ENCODE results near the gene KRT82. TPM values are rescaled to one million over a fixed set of nuclear protein-coding genes. Genes with fewer than 3 reads are reported as not detected.

Gene KRT82
- total and polyA plus RNA-seq, 12 donors = not detected

DNA sequence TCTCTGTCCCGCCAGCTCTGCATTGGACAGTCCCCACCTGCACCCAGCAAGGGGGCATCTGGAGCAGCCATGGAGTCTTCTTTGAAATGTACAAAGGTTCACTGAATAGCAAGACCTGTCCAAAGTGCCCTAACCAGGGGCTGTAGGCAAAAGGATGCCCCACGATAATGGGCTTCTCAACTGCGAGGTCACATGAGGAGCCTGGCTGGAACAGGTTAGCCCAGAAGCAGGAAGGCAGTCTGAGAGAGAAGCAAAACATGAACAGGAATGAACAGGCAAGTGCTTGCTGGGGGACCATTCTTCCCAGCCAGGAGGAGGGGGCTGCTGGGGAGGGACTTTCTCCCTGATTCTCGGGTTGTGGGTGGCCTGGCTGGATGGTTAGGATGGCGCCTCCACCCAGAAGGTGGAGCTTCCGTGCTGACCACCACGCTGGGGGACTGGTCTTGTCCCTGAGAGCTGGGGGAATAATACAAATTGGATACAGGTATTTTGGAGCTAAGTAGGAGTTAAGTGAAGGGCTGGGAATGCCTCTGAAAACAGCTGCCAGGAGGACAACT, 46.0 kb downstream of the KRT82 start:
- WGBS, 4 donors = 76 to 92% (median 86%) methylated on average over 6 to 7 of the region's 7 CpGs
- no peaks in the 10 kb centered on the region for H3K9me3 ChIP-seq (replicated peaks in 1 of 3)
- no peak for DNase-seq
- intact Hi-C loops (cut with DNase I) = no loop called here
- no peaks in the 10 kb centered on the region for H3K27me3 ChIP-seq
- no peak overlapping the region for H3K4me3 ChIP-seq
- TF ChIP-seq POLR2A (IDR thresholded peaks at IDR 0.05) = no peak
- TF ChIP-seq, protein P1, sequence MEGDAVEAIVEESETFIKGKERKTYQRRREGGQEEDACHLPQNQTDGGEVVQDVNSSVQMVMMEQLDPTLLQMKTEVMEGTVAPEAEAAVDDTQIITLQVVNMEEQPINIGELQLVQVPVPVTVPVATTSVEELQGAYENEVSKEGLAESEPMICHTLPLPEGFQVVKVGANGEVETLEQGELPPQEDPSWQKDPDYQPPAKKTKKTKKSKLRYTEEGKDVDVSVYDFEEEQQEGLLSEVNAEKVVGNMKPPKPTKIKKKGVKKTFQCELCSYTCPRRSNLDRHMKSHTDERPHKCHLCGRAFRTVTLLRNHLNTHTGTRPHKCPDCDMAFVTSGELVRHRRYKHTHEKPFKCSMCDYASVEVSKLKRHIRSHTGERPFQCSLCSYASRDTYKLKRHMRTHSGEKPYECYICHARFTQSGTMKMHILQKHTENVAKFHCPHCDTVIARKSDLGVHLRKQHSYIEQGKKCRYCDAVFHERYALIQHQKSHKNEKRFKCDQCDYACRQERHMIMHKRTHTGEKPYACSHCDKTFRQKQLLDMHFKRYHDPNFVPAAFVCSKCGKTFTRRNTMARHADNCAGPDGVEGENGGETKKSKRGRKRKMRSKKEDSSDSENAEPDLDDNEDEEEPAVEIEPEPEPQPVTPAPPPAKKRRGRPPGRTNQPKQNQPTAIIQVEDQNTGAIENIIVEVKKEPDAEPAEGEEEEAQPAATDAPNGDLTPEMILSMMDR (IDR thresholded peaks at IDR 0.05) = no peak
- no peak overlapping the region for H3K27ac ChIP-seq
- no peaks in the 10 kb centered on the region for H3K4me1 ChIP-seq (replicated peaks in 1 of 2)
- no peaks in the 10 kb centered on the region for H3K36me3 ChIP-seq (replicated peaks in 1 of 2)

DNA sequence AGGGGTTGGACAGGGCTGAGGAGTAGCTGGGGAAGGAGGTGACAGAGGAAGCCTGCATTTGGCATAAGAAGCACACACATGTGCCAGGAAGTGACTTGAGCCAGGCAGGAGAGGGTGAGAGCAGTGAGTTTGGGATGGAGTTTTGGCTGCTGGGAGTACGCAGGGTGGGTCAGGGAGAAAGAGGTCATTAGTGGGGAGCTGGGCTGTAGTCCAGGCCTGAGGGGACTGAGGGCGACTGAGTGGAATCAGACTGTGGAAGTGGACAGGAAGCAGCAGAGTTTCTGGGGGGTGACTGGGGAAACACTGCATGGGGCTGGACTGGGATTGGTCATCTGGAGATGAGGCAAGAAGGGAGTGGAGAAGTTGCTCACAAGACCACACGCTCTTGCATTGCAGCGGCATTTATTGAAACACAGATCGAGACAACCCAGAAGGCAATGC, 46.5 kb downstream of the KRT82 start:
- intact Hi-C loops (cut with DNase I) = no loop called here
- 65 to 75% (median 72%) methylated on average over 5 of the region's 5 CpGs for WGBS, 4 donors
- H3K27me3 ChIP-seq = no peaks in the 10 kb centered on the region

DNA sequence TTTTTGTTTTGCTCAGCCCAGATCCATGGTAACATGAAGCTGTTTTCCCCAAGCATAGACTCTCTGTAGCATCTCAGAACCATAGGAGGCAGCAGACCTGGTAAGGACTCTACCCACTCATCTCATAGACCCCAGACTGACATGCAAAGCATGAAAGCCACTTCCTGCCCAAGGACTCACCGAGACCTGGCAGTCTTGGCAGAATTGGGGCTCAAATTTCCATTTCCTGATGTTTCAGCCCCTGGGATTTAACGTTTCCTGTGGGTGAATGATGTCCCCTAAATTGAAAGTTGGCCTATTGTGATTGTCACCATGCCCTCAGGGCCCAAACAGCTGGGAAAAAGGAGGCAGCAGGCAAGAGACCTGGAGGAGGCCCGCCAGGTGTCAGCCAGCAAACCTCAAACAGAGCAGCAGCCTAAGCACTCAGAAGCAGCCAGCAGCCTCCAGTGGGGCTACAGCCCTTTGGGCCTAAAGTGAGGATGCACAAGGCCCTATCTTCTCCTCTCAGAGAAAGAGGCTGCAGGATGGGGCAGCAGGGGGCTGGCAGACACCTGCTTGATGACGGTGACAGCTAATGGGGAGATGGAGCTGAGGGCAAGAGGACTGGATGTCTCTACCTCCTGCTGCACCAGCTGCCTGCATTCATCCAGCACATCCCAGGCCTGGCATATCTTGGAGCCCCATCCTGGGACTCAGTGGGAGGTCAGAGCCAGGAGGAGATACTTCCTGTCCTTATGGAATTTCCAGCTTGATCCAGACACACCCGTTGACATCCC, 47.4 kb downstream of the KRT82 start:
- H3K4me1 ChIP-seq (replicated peaks in 1 of 2) = no peaks in the 10 kb centered on the region
- H3K27ac ChIP-seq = no peak overlapping the region
- H3K36me3 ChIP-seq (replicated peaks in 1 of 2) = no peaks in the 10 kb centered on the region
- H3K4me3 ChIP-seq = no peak overlapping the region
- intact Hi-C loops (cut with DNase I) = no loop called here
- no peaks in the 10 kb centered on the region for H3K9me3 ChIP-seq (replicated peaks in 1 of 3)
- no peaks in the 10 kb centered on the region for H3K27me3 ChIP-seq
- peak in 1 of 7 donors; percentile 1 for DNase-seq
- TF ChIP-seq, protein P1 (IDR thresholded peaks at IDR 0.05) = no peak
- no peak for TF ChIP-seq POLR2A (IDR thresholded peaks at IDR 0.05)
- 66 to 83% (median 79%) methylated on average over 4 to 5 of the region's 5 CpGs for WGBS, 4 donors

More for the DNA sequence above, 46.5 kb downstream of the KRT82 start:
- no peaks in the 10 kb centered on the region for H3K36me3 ChIP-seq (replicated peaks in 1 of 2)
- DNase-seq = no peak
- TF ChIP-seq POLR2A (IDR thresholded peaks at IDR 0.05) = no peak
- TF ChIP-seq, protein P1 (IDR thresholded peaks at IDR 0.05) = no peak
- no peak overlapping the region for H3K4me3 ChIP-seq
- no peaks in the 10 kb centered on the region for H3K4me1 ChIP-seq (replicated peaks in 1 of 2)
- no peak overlapping the region for H3K27ac ChIP-seq
- H3K9me3 ChIP-seq (replicated peaks in 1 of 3) = no peaks in the 10 kb centered on the region

DNA sequence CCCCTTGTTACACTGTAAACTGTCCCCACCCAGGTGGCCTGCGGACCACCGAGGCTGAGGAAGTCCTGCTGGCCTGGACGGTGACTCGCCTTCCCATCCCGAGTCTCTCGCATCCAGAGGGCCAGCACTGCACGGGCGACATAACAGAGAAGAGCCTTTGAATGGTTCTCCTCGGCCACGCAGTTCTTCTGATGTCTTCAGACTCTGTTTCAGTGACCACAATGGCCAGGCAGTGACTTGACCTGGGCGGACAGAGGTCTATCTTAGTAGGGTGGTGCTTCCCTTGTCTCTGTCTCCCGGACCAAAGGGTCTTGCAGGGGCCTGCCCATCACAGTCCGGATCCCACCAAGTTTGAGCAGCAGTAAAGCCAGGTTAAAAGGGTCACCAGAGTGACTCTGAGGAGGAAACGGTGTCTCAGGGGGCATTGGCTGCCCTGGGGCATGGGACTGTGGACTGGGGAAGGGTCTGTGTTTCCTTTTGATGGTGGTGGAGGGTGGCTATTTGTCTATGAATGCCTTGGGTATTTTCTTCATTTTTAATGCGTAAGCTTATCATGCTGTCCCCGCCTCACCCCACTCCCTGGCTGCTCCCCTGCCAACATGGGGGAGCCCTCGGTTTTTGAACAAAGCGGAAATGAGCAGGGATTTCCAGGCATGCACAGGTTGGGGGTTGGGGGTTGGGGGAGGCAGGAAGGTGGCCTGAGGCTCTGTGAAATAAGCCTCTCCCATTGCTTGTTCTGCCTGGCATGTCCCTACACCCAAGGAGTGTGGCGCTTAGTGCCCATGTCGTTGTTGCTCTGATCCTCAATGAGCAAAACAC, 49.2 kb downstream of the KRT82 start:
- WGBS, 4 donors = 84 to 87% (median 86%) methylated on average over 19 to 20 of the region's 20 CpGs
- Histone ChIP-seq H3K27ac (no peak overlapping the region), H3K36me3 (replicated peaks in 1 of 2) (no peaks in the 10 kb centered on the region), H3K27me3 (peaks cover 7% of the 10 kb centered on the region), H3K4me3 (no peak overlapping the region), H3K9me3 (replicated peaks in 1 of 3) (no peaks in the 10 kb centered on the region), H3K4me1 (replicated peaks in 1 of 2) (no peaks in the 10 kb centered on the region)
- TF ChIP-seq, protein P1 (IDR thresholded peaks at IDR 0.05) = no peak
- no peak for TF ChIP-seq POLR2A (IDR thresholded peaks at IDR 0.05)
- intact Hi-C loops (cut with DNase I) = no loop called here
- no peak for DNase-seq

Measured in adrenal gland (tissue), 12 donors.